Heart left ventricle (tissue), 16 donors: ENCODE measurements around the gene IL20RA. TPM values are rescaled to one million over a fixed set of nuclear protein-coding genes. Genes with fewer than 3 reads are reported as not detected.
A peak's percentile ranks its signal among the peaks of the same experiment; 100 is the strongest.

Experiments
- ATAC-seq, 4 donors: fragments of 200-7000 bp; cut with Tn5 transposase; one replicate each; pipeline ENCODE4 v1.9.1; 2020 to 2022; ENCODE audit warnings: moderate library complexity in 4 of 4, mild to moderate bottlenecking in 3 of 4, moderate number of reproducible peaks in 1 of 4
- DNase-seq, 5 donors: peaks; one replicate each; pipeline ENCODE4 v3.0.0-alpha.2; 2020
- H3K27ac ChIP-seq, 12 donors: fragments of 200-600 bp; sonication (generic) in 4 of 12; one replicate each; pipeline versions ENCODE4 v1.5.0 to v1.8.0; 2016 to 2022; ENCODE audit warnings: mild to moderate bottlenecking in 2 of 12
- H3K27me3 ChIP-seq, 9 donors: fragments of 200-600 bp; sonication (generic) in 2 of 9; one replicate each; pipeline versions ENCODE4 v1.5.1 to v1.8.0; 2016 to 2022; ENCODE audit warnings: mild to moderate bottlenecking in 3 of 9
- H3K36me3 ChIP-seq, 9 donors: fragments of 200-600 bp; sonication (generic) in 2 of 9; one replicate each; pipeline versions ENCODE4 v1.5.0 to v1.8.0; 2018 to 2022; ENCODE audit warnings: mild to moderate bottlenecking in 2 of 9
- H3K4me1 ChIP-seq, 12 donors: fragments of 200-600 bp; sonication (generic) in 4 of 12; one replicate each; pipeline versions ENCODE4 v1.5.0 to v1.8.0; 2016 to 2022; ENCODE audit warnings: mild to moderate bottlenecking in 3 of 12
- H3K4me3 ChIP-seq, 12 donors: fragments of 200-600 bp; sonication (generic) in 4 of 12; one replicate each; pipeline versions ENCODE4 v1.5.0 to v1.8.0; 2017 to 2022; ENCODE audit warnings: mild to moderate bottlenecking in 9 of 12, moderate library complexity in 4 of 12
- H3K9me3 ChIP-seq, 12 donors: fragments of 200-600 bp; sonication (generic) in 4 of 12; one replicate each; pipeline versions ENCODE4 v1.5.0 to v1.8.0; 2016 to 2022; ENCODE audit warnings: mild to moderate bottlenecking in 1 of 12
- POLR2A ChIP-seq, 2 donors: fragments of 450-650 bp; IDR thresholded peaks; one replicate each; pipeline ENCODE4 v1.6.1; 2017; ENCODE audit warnings: antibody characterized with exemption in 2 of 2, mild to moderate bottlenecking in 2 of 2, moderate library complexity in 2 of 2
- WGBS, 4 donors: extraction: QIAGEN DNeasy Blood & Tissue Kit in 2 of 4; methylation state at CpG; one replicate each; pipeline versions ENCODE4 v1.1.5 to v1.1.7; 2013 to 2018; 5-methylcytosine and 5-hydroxymethylcytosine counted together
- intact Hi-C, 10 donors: fragments of 100-400 bp; cut with DNase I; formaldehyde crosslinking; loops; one replicate each; pipeline versions ENCODE4 v1.11.1 to v1.14.2; 2022
- polyA plus RNA-seq, 2 donors: library from polyadenylated mRNA; stranded (reverse); fragments of 200-250 nt; gene quantifications; one replicate each; pipeline ENCODE4 v1.2.3, GENCODE V29; 2013
- total RNA-seq, 9 donors: library from RNA; depleted of rRNA in 2 of 9; stranded (reverse); fragments of >200 nt in 2 of 9; fragmentation: NEBNext Ultra II Directional in 3 of 9; extraction: Animal tissue kit (Norgen Biotek cat#: 25700) in 3 of 9; gene quantifications; one replicate each; pipeline versions ENCODE4 v1.1.0 to v1.2.4, GENCODE V29; 2016 to 2023
- TF ChIP-seq, protein P1 (sequence below), 12 donors: fragments of 200-600 bp; sonication (generic) in 4 of 12; IDR thresholded peaks; one replicate each; pipeline versions ENCODE4 v1.5.0 to v1.8.0; 2018 to 2022; ENCODE audit warnings: antibody characterized with exemption in 12 of 12, mild to moderate bottlenecking in 5 of 12
- donor health status: ischemic (EF 13 %, LVEDD 7.1; RV severe dilation, severe dysfunction).
- donor health status: healthy with polysubstance abuse.
- donor health status: DM: no; HTN: yes; CAD: no.
- donor health status: DM: no; HTN: no; CAD: no.
- donor health status: ischemic (EF 25% LVEDD 6.9; RV normal size, moderate dysfunction).
- donor health status: ischemic (EF 25% LVEDD 5.7; RV mildly dilated, moderate dysfunction).
- donor health status: healthy.
- donor health status: DM: yes; HTN: yes; CAD: no.
- donor health status: ischemic (EF 35%, LVEDD 5.7; RV mildly dilated, moderate dysfunction).
- donor health status: nonischemic (EF 11% LVEDD 7.7; RV severe dilation, severe dysfunction).
- donor health status: DM: yes; HTN: yes; CAD: no.
- donor health status: PGD.
- donor health status: ischemic (EF 29% LVEDD 5.4; RV normal size, mild dysfunction).
- donor health status: nonischemic (EF 23%, LVEDD 6.1; RV moderate dilation, normal function).

The IL20RA gene
- total and polyA plus RNA-seq, 11 donors = 0.19 to 6.9 (median 1.3) TPM

- Histone ChIP-seq H3K36me3 (no peaks in the 10 kb centered on the region), H3K27ac (no peak overlapping the region), H3K4me3 (no peak overlapping the region), H3K9me3 (no peaks in the 10 kb centered on the region), H3K27me3 (peaks cover 0 to 4% (median 0%) of the 10 kb centered on the region in 9 donors), H3K4me1 (peaks cover 0 to 18% (median 4%) of the 10 kb centered on the region in 12 donors)
- DNase-seq = no peak
- WGBS, 4 donors = 44 to 59% (median 54%) methylated on average over 10 to 14 of the region's 14 CpGs
- TF ChIP-seq POLR2A (IDR thresholded peaks at IDR 0.05) = no peak
- TF ChIP-seq, protein P1, sequence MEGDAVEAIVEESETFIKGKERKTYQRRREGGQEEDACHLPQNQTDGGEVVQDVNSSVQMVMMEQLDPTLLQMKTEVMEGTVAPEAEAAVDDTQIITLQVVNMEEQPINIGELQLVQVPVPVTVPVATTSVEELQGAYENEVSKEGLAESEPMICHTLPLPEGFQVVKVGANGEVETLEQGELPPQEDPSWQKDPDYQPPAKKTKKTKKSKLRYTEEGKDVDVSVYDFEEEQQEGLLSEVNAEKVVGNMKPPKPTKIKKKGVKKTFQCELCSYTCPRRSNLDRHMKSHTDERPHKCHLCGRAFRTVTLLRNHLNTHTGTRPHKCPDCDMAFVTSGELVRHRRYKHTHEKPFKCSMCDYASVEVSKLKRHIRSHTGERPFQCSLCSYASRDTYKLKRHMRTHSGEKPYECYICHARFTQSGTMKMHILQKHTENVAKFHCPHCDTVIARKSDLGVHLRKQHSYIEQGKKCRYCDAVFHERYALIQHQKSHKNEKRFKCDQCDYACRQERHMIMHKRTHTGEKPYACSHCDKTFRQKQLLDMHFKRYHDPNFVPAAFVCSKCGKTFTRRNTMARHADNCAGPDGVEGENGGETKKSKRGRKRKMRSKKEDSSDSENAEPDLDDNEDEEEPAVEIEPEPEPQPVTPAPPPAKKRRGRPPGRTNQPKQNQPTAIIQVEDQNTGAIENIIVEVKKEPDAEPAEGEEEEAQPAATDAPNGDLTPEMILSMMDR (IDR thresholded peaks at IDR 0.05) = no peak
- intact Hi-C loops = no loop called here
- ATAC-seq = peak in 3 of 4 donors; percentile 4 to 17 (median 5)
These were observed 85.3 kb downstream of the IL20RA start for GRCh38 chr6:136959471-136959891.

DNA sequence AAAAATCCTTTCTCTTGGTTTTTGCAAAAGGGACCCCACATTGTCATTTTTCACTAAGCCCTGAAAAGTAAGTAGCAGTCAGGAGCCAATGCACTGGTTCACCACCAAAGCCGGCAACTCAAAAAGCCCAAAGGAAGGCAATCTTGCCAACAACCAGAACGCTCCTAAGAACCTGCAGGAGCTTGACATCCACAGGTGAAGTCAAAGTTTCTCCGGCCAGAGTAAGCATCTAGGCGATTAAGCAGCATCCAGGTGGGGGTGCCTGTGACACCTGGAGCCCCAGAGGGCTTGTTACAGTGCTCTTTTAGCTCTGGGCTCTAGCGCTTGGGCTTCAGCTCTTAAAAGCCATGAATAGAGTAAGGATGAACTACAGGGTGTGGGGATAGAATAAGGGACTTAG lies 86.6 kb downstream of the IL20RA start:
- 94 to 96% (median 95%) methylated on average over 5 of the region's 5 CpGs for WGBS, 4 donors
- H3K27ac ChIP-seq = no peak overlapping the region
- peaks cover 0 to 18% (median 0%) of the 10 kb centered on the region in 12 donors for H3K4me1 ChIP-seq
- H3K27me3 ChIP-seq = peaks cover 0 to 4% (median 0%) of the 10 kb centered on the region in 9 donors
- H3K4me3 ChIP-seq = no peak overlapping the region
- TF ChIP-seq POLR2A (IDR thresholded peaks at IDR 0.05) = no peak
- TF ChIP-seq, protein P1 (IDR thresholded peaks at IDR 0.05) = no peak
- DNase-seq (no peak), ATAC-seq (no peak)
- intact Hi-C loops = no loop called here
- H3K9me3 ChIP-seq = no peaks in the 10 kb centered on the region
- no peaks in the 10 kb centered on the region for H3K36me3 ChIP-seq

DNA sequence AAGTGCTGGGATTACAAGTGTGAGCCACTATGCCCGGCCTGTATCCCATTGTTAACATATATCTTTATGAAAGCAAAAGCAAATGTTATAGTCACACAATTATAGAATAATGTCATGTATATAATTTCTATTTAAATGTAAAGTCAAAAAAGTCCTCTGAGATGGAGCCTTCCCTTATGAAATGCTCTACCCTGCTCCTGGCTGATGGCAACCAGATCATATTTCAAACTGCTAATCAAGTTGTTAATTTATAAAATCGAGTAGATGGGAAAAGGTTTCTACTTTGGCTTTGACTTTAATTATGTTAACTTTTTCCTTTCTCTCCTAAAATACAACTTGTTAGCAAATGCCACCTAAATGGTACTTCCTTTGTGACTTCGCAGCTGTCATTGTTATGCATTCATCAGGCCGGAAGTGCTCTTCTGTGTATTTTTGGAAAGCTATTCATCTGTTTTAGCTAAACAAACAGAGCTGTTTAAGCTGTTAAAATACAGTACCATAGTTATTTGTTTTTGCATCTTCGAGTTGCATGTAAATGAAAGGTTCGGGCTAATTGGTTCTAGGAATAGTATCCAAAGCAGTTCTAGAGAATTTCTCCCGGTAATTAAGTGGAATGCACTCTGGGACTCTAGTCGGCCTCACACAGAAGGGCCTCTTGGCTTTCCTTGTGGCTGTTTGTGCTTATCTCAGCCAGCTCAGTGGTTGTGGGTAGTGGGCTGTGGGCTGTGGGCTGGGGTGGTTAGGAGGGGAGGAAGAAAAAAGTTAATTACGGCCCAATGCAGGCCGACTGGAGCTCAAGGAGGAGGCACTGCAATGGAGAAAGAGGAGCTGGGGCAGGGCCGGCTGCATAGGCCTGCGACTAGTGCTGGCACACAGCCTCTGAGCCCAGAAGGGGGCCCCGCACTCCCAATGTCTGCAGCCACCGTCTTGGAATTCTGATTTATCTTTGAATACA lies 87.9 kb downstream of the IL20RA start:
- no peaks in the 10 kb centered on the region for H3K9me3 ChIP-seq
- peaks cover 0 to 4% (median 0%) of the 10 kb centered on the region in 9 donors for H3K27me3 ChIP-seq
- no peak overlapping the region for H3K27ac ChIP-seq
- ATAC-seq (no peak), DNase-seq (no peak)
- intact Hi-C loops = no loop called here
- no peak for TF ChIP-seq POLR2A (IDR thresholded peaks at IDR 0.05)
- TF ChIP-seq, protein P1 (IDR thresholded peaks at IDR 0.05) = no peak
- H3K36me3 ChIP-seq = no peaks in the 10 kb centered on the region
- H3K4me3 ChIP-seq = no peak overlapping the region
- H3K4me1 ChIP-seq = peaks cover 0 to 10% (median 0%) of the 10 kb centered on the region in 12 donors
- WGBS, 4 donors = 49 to 55% (median 53%) methylated on average over 14 of the region's 14 CpGs

DNA sequence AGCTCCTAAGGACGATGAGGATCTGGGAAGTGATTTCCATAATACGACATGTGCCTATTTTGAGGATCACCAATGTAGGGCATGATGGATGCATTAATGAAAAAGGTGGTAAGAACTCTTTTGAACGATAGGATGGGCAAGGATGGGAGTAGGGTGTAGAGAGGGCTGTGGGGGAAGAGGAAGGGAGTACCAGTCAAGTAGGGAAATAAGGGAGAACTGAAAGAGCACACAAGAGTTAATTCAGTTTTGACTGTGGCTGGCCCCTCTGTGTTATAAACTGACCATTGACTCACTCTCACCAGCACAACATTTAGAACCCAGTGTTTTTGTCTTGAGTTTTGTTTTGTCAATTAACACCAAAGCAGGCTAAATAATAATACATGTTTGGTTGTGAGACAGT lies 89.6 kb downstream of the IL20RA start:
- WGBS, 4 donors = 89 to 94% (median 91%) methylated on average over 3 of the region's 3 CpGs
- peaks cover 0 to 10% (median 0%) of the 10 kb centered on the region in 12 donors for H3K4me1 ChIP-seq
- H3K27ac ChIP-seq = no peak overlapping the region
- intact Hi-C loops = no loop called here
- H3K9me3 ChIP-seq = no peaks in the 10 kb centered on the region
- H3K36me3 ChIP-seq = no peaks in the 10 kb centered on the region
- DNase-seq (no peak), ATAC-seq (no peak)
- TF ChIP-seq, protein P1 (IDR thresholded peaks at IDR 0.05) = no peak
- H3K4me3 ChIP-seq = no peak overlapping the region
- H3K27me3 ChIP-seq = peaks cover 0 to 4% (median 0%) of the 10 kb centered on the region in 9 donors
